HEK293 (cell line): ENCODE results near the gene MOV10L1.

Source experiments
- CTCF ChIA-PET: fragments of 350-600 bp; formaldehyde crosslinking; extraction: SDS; loops from one replicate; lab custom pipeline; 2021; ENCODE audit warnings: antibody characterized with exemption; lab: Yijun Ruan, JAX
- POLR2A ChIA-PET: fragments of 300-600 bp; formaldehyde crosslinking; extraction: SDS; loops from one replicate; lab custom pipeline; 2020; ENCODE audit warnings: antibody characterized with exemption, inconsistent platforms; lab: Yijun Ruan, JAX
- H3K27ac ChIP-seq: fragments of 200-500 bp; sonication (Bioruptor generic); 2 replicates; pipeline ENCODE4 v1.5.1; 2014; ENCODE audit warnings: low read depth, low read length, control low read depth, inconsistent platforms; ENCODE audit errors: extremely low read depth
- H3K36me3 ChIP-seq, 2 experiments: fragments of 200-500 bp in 1 of 2; sonication (Bioruptor generic) in 1 of 2; 1 replicate in 1 of 2; 2 replicates in 1 of 2; pipeline ENCODE4 v1.5.1; 2014 to 2017; ENCODE audit warnings: inconsistent platforms in 2 of 2, low read length in 2 of 2; ENCODE audit not compliant: control insufficient read depth in 2 of 2, insufficient read depth in 1 of 2
- H3K4me1 ChIP-seq: fragments of 200-500 bp; sonication (Bioruptor generic); 2 replicates; pipeline ENCODE4 v1.5.1; 2014; ENCODE audit warnings: mild to moderate bottlenecking, low read length, inconsistent platforms; ENCODE audit not compliant: control insufficient read depth, insufficient read depth
- H3K4me3 ChIP-seq: 2 replicates; pipeline ENCODE4 v1.5.1; 2011; ENCODE audit warnings: low read depth, mild to moderate bottlenecking, control low read depth, low read length, moderate library complexity
- H3K9me3 ChIP-seq: fragments of 200-500 bp; sonication (Bioruptor generic); 2 replicates; pipeline ENCODE4 v1.5.1; 2014; ENCODE audit warnings: low read depth, low read length, inconsistent platforms; ENCODE audit not compliant: control insufficient read depth, insufficient read depth
- BCL6B ChIP-seq: fragments of 450-650 bp; formaldehyde crosslinking; IDR thresholded peaks from 2 replicates; pipeline ENCODE4 v1.5.1; 2017; ENCODE audit warnings: missing biosample characterization, missing genetic modification characterization
- KLF1 ChIP-seq: fragments of 450-650 bp; formaldehyde crosslinking; IDR thresholded peaks from 2 replicates; pipeline ENCODE4 v1.5.1; 2016; ENCODE audit warnings: missing biosample characterization, missing genetic modification characterization
- KLF16 ChIP-seq: fragments of 450-650 bp; formaldehyde crosslinking; IDR thresholded peaks from 2 replicates; pipeline ENCODE4 v1.5.1; 2017; ENCODE audit warnings: missing biosample characterization, missing genetic modification characterization
- PRDM2 ChIP-seq: fragments of 450-650 bp; formaldehyde crosslinking; IDR thresholded peaks from 2 replicates; pipeline ENCODE4 v1.5.1; 2016; ENCODE audit warnings: missing biosample characterization, missing genetic modification characterization, borderline replicate concordance
- TSHZ1 ChIP-seq: fragments of 450-650 bp; formaldehyde crosslinking; IDR thresholded peaks from 2 replicates; pipeline ENCODE4 v1.5.1; 2016; ENCODE audit warnings: missing biosample characterization, missing genetic modification characterization, borderline replicate concordance
- ZFP37 ChIP-seq: fragments of 450-650 bp; formaldehyde crosslinking; IDR thresholded peaks from 2 replicates; pipeline ENCODE4 v1.5.1; 2016; ENCODE audit warnings: missing biosample characterization, missing genetic modification characterization
- ZIC2 ChIP-seq: fragments of 450-650 bp; formaldehyde crosslinking; IDR thresholded peaks from 2 replicates; pipeline ENCODE4 v1.5.1; 2016; ENCODE audit warnings: missing biosample characterization, missing genetic modification characterization
- ZNF114 ChIP-seq: fragments of 450-650 bp; formaldehyde crosslinking; IDR thresholded peaks from 2 replicates; pipeline ENCODE4 v1.5.0; 2017; ENCODE audit warnings: missing biosample characterization, missing genetic modification characterization
- ZNF184 ChIP-seq: fragments of 450-650 bp; IDR thresholded peaks from 2 replicates; pipeline ENCODE4 v1.5.1; 2018; ENCODE audit warnings: missing biosample characterization, mild to moderate bottlenecking, missing genetic modification characterization
- ZNF248 ChIP-seq: fragments of 450-650 bp; formaldehyde crosslinking; IDR thresholded peaks from 2 replicates; pipeline ENCODE4 v1.5.1; 2017; ENCODE audit warnings: missing biosample characterization, missing genetic modification characterization
- ZNF26 ChIP-seq: fragments of 450-650 bp; formaldehyde crosslinking; IDR thresholded peaks from 2 replicates; pipeline ENCODE4 v1.5.1; 2016; ENCODE audit warnings: missing biosample characterization, missing genetic modification characterization
- ZNF529 ChIP-seq: fragments of 450-650 bp; formaldehyde crosslinking; IDR thresholded peaks from 2 replicates; pipeline ENCODE4 v1.5.1; 2017; ENCODE audit warnings: missing genetic modification characterization, missing biosample characterization; ENCODE audit not compliant: insufficient replicate concordance
- ZNF776 ChIP-seq: fragments of 450-650 bp; formaldehyde crosslinking; IDR thresholded peaks from 2 replicates; pipeline ENCODE4 v1.5.0; 2017; ENCODE audit warnings: missing biosample characterization, missing genetic modification characterization, borderline replicate concordance
- ZNF792 ChIP-seq: fragments of 450-650 bp; formaldehyde crosslinking; IDR thresholded peaks from 2 replicates; pipeline ENCODE4 v1.5.1; 2016; ENCODE audit warnings: missing biosample characterization, missing genetic modification characterization
- ZSCAN23 ChIP-seq: fragments of 450-650 bp; formaldehyde crosslinking; IDR thresholded peaks from 2 replicates; pipeline ENCODE4 v1.5.1; 2016; ENCODE audit warnings: missing biosample characterization, missing genetic modification characterization

The MOV10L1 gene

GRCh38 chr22:50089682-50090411 is at the start of gene MOV10L1:
Gene MOV10L1 (plus strand): TSS chr22:50090006. CDS start chr22:50090089, 83 bp downstream.
- H3K27ac ChIP-seq = no peak within 1 kb of the TSS
- no peaks in the 10 kb centered on the region for H3K9me3 ChIP-seq
- ChIA-PET CTCF (no interaction called here), POLR2A (no interaction called here)
- no peak within 1 kb of the TSS for H3K4me3 ChIP-seq
- H3K4me1 ChIP-seq = no peaks in the 10 kb centered on the region
- TF ChIP-seq ZNF248 (tag by site-specific recombination) = no peak
- no peak for TF ChIP-seq ZNF529 (tag by site-specific recombination)
- TF ChIP-seq ZFP37 (tag by site-specific recombination) = no peak
- TF ChIP-seq TSHZ1 (tag by site-specific recombination) = no peak
- no peak for TF ChIP-seq KLF16
- TF ChIP-seq ZNF184 (tag by site-specific recombination) = no peak
- no peak for TF ChIP-seq ZNF114 (tag by site-specific recombination)
- no peak for TF ChIP-seq KLF1
- TF ChIP-seq ZNF26 (tag by site-specific recombination) = no peak
- no peak for TF ChIP-seq ZSCAN23 (tag by site-specific recombination)
- TF ChIP-seq PRDM2 = no peak
- TF ChIP-seq ZNF792 (tag by site-specific recombination) = no peak
- no peak for TF ChIP-seq ZIC2 (tag by site-specific recombination)
- no peak for TF ChIP-seq BCL6B
- no peak for TF ChIP-seq ZNF776 (tag by site-specific recombination)
- TF ChIP-seq, all 188 proteins: peak for 0
- H3K36me3 ChIP-seq = no peaks in the 10 kb centered on the region
